Stimulated activated memory B cell treated with anti-CD40 and anti-IgM and Interleukin-4, amounts not matched to agents 10 μg/mL and 1 μg/mL and 100 μg/mL, for 72 hours (primary cell): ENCODE data around the gene CSE1L.
"Not testable (repeated sequence)": the region's sequence is repeated elsewhere in the genome, so short reads cannot be mapped to it uniquely, and the experiment has no call there.

Source experiments
- ATAC-seq: fragments of 150-1000 bp; cut with Tn5 transposase; 2 replicates; pipeline ENCODE4 v1.10.0; 2021
- H3K27ac Mint-ChIP-seq: one replicate; pipeline ENCODE4 v1.8.0; 2022; ENCODE audit warnings: mild to moderate bottlenecking, mixed read lengths
- H3K27me3 Mint-ChIP-seq: one replicate; pipeline ENCODE4 v1.8.0; 2022; ENCODE audit warnings: mixed read lengths
- H3K36me3 Mint-ChIP-seq: one replicate; pipeline ENCODE4 v1.8.0; 2022; ENCODE audit warnings: mixed read lengths
- H3K4me1 Mint-ChIP-seq: one replicate; pipeline ENCODE4 v1.8.0; 2022; ENCODE audit warnings: mixed read lengths
- H3K4me3 Mint-ChIP-seq: one replicate; pipeline ENCODE4 v1.8.0; 2022; ENCODE audit warnings: mild to moderate bottlenecking, moderate library complexity, mixed read lengths
- H3K9me3 Mint-ChIP-seq: one replicate; pipeline ENCODE4 v1.8.0; 2022; ENCODE audit warnings: mixed read lengths

Gene CSE1L

DNA sequence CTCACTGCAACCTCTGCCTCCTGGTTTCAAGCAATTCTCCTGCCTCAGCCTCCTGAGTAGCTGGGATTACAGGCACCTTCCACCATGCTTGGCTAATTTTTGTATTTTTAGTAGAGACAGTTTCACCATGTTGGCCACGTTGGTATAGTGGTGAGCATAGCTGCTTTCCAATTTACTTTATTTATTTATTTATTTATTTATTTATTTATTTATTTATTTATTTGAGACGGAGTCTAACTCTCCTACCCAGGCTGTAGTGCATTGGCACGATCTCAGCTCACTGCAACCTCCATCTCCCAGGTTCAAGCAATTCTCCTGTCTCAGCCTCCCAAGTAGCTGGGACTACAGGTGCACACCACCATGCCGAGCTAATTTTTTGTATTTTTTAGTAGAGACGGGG lies 54.2 kb downstream of the CSE1L start:
- not testable (repeated sequence) for ATAC-seq, H3K27me3 Mint-ChIP-seq, H3K9me3 Mint-ChIP-seq, H3K4me3 Mint-ChIP-seq
- peak overlapping the region; percentile 79 for H3K27ac Mint-ChIP-seq
- H3K4me1 Mint-ChIP-seq = peaks cover 22% of the 10 kb centered on the region
- peaks cover 75% of the 10 kb centered on the region for H3K36me3 Mint-ChIP-seq

DNA sequence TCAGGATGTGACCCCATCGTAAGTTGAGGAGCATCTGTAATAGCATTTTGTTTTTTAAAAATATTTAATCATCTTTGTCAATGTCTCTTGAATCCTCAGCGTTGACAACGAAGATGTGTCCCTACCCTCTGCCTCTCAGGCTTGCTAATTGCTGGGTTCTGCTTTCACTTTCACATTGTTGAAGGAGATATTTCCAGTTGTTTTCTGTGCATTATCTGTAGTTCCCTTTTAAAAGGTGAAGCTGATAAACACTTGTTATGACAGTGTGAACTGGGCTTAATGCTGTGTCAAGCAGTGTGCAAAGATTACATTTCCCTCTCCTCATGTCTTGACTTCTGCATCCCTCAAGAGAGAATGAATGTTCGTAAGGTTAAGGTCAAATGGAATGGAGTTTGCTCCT lies 54.9 kb downstream of the CSE1L start:
- Mint-ChIP-seq H3K4me3 (no peak overlapping the region), H3K27me3 (no peaks in the 10 kb centered on the region), H3K27ac (peak overlapping the region; percentile 79), H3K9me3 (no peaks in the 10 kb centered on the region), H3K4me1 (peaks cover 22% of the 10 kb centered on the region), H3K36me3 (peaks cover 75% of the 10 kb centered on the region)
- peak; percentile 75 for ATAC-seq

DNA sequence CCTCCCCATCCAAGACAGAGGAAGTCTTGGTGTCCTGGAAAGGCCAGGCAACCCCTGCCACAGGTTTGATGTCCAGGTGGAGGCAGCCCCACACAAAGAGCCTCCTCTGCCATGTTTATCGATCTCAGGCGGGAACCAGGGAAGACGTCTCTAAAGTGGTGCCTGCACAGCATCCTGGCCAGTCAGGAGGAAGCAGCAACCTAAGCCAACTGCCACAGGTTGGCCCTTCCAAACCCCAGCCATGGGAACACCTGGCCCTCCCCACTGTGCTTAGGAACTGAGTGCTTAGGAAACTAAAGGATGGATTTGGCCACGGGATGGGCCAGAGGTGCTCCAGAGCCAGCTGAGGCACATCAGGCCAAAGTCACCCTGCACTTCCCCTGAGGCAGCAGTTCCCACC lies 56.9 kb downstream of the CSE1L start:
- Mint-ChIP-seq H3K9me3 (no peaks in the 10 kb centered on the region), H3K4me1 (peaks cover 22% of the 10 kb centered on the region), H3K27me3 (no peaks in the 10 kb centered on the region), H3K4me3 (no peak overlapping the region), H3K36me3 (peaks cover 58% of the 10 kb centered on the region), H3K27ac (no peak overlapping the region)
- no peak for ATAC-seq

DNA sequence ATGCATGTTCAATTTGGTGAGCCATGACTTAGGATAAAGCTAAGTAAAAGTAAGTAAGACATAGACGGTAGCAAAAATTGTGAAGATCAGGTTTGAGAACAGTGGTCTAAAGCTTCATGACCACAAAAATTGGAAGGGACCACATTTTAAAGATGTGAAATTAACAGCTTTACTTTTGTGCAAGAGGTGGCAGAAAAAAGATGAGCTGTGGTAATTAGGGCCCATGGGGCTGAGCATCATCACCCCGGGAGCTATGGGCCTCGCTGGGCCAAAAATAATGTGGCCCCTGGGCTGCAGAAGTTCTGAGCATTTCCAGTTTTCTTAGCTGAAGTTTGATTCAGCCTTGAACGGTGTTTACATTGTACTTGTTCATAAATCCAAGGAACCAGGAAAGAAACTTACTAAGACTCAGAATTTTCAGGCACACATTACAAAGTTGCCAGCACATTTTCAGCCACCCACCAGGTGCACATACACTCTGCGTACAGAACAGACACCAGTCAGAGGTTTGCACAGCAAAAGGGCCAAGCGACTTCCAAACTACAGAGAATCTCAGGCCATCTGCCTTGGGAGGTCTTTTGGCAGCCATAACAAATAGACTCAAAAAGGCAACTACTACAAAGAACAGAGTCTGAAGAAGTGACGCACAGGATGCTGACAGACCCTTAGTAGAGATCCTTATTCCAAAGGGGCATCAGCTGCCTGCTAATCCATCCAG lies 57.7 kb downstream of the CSE1L start:
- ATAC-seq = no peak
- peaks cover 56% of the 10 kb centered on the region for H3K36me3 Mint-ChIP-seq

DNA sequence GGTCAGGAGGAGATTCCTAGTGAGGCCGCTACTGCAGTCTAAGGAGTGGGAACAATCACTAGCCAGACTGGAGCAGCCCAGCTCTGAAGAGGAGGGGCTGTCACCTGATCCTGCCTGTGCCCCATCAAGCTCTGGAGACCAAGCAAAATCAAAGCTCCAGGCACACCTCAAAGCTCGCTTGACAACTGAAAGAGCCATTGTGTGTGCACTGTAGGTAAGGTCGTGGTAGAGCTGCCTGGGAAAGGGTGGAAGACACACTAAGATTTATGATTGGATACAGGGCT lies 58.2 kb downstream of the CSE1L start:
- Mint-ChIP-seq H3K27me3 (no peaks in the 10 kb centered on the region), H3K4me1 (peaks cover 13% of the 10 kb centered on the region), H3K27ac (no peak overlapping the region), H3K9me3 (no peaks in the 10 kb centered on the region), H3K36me3 (peaks cover 53% of the 10 kb centered on the region), H3K4me3 (no peak overlapping the region)
- ATAC-seq = no peak

More for the DNA sequence above, 57.7 kb downstream of the CSE1L start:
- no peaks in the 10 kb centered on the region for H3K9me3 Mint-ChIP-seq
- peaks cover 16% of the 10 kb centered on the region for H3K4me1 Mint-ChIP-seq
- no peaks in the 10 kb centered on the region for H3K27me3 Mint-ChIP-seq
- no peak overlapping the region for H3K4me3 Mint-ChIP-seq
- H3K27ac Mint-ChIP-seq = no peak overlapping the region

DNA sequence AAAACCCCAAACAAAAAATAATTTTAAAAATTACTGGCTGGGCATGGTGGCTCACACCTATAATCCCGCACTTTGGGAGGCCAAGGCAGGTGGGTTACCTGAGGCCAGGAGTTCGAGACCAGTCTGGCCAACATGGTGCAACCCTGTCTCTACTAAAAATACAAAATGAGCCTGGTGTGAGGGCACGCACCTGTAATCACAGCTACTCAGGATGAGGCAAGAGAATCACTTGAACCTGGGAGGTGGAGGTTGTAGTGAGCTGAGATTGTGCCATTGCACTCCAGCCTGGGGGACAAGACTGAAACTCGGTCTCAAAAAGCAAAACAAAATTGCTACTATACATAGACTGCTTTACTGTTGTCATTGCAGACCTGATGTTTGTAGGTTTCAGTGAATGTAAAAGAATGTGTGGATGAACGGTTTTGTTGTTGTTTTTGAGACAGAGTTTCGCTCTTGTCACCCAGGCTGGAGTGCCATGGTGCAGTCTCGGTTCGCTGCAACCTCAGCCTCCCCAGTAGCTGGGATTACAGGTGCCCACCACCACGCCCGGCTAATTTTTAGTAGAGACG lies 59.0 kb downstream of the CSE1L start:
- H3K27ac Mint-ChIP-seq, H3K27me3 Mint-ChIP-seq, H3K4me3 Mint-ChIP-seq, H3K9me3 Mint-ChIP-seq, ATAC-seq: not testable (repeated sequence)
- Mint-ChIP-seq H3K4me1 (peaks cover 13% of the 10 kb centered on the region), H3K36me3 (peaks cover 57% of the 10 kb centered on the region)

DNA sequence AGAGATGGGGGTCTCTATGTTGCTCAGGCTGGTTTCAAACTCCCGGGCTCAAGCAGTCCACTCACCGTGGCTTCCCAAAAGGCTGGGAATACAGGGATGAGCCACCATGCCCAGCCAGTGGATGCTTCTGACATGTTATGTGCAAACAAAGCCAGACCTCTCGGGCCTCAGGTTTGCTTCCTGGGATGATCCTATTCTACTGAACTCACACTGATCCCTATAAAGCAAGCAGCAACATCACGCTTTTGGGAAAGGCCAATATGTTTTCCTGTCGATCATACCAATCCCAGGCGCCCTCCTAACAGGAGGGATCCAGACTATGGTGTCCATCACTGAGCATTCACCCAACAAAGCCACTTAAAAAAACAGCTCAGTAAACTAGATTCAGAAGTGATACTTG lies 60.2 kb downstream of the CSE1L start:
- Mint-ChIP-seq H3K4me1 (peaks cover 3% of the 10 kb centered on the region), H3K9me3 (no peaks in the 10 kb centered on the region), H3K27me3 (no peaks in the 10 kb centered on the region), H3K4me3 (no peak overlapping the region), H3K36me3 (peaks cover 64% of the 10 kb centered on the region), H3K27ac (no peak overlapping the region)
- ATAC-seq = no peak

DNA sequence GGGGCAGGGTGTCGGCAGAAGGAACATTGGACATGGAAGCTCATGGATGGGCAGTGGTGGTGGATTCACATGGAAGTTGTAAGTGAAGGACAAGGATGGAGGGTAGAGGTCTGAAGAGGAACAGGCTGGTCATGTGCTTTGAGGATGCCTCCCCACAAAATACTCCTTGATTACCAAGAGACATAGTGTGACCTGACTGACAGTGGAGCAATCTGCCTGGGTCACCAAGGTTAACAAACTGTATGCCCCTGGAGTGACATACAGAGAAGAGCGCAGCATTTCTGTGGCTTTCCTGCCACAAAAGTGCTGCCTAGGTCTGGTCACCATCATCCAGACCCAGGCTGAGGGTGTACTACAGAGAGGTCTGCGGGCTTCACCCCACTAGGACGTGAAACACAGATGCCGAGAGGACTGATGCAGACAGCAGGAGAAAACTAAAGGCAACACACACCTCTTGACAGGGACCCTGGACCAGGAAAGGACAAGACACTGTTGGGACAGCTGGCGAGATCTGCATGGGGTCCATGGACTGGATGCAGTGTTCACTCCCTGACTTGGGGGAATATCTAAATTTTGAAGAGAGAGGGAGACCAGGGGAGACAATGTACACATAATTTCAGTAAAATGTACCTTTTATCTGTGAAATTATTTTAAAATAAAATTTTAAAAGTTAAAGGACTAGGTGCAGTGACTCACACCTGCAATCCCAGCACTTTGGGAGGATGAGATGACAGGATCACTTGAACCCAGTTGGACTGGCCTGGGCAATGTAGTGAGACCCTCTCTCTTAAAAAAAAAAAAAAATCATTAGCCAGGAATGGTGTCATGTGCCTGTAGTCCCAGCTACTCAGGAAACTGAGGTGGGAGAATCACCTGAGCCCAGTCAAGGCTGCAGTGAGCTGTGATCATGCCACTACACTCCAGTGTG lies 64.9 kb downstream of the CSE1L start:
- ATAC-seq = no peak
- Mint-ChIP-seq H3K4me3 (no peak overlapping the region), H3K9me3 (no peaks in the 10 kb centered on the region), H3K36me3 (peaks cover 50% of the 10 kb centered on the region), H3K27me3 (no peaks in the 10 kb centered on the region), H3K27ac (peak overlapping the region; percentile 36), H3K4me1 (no peaks in the 10 kb centered on the region)

DNA sequence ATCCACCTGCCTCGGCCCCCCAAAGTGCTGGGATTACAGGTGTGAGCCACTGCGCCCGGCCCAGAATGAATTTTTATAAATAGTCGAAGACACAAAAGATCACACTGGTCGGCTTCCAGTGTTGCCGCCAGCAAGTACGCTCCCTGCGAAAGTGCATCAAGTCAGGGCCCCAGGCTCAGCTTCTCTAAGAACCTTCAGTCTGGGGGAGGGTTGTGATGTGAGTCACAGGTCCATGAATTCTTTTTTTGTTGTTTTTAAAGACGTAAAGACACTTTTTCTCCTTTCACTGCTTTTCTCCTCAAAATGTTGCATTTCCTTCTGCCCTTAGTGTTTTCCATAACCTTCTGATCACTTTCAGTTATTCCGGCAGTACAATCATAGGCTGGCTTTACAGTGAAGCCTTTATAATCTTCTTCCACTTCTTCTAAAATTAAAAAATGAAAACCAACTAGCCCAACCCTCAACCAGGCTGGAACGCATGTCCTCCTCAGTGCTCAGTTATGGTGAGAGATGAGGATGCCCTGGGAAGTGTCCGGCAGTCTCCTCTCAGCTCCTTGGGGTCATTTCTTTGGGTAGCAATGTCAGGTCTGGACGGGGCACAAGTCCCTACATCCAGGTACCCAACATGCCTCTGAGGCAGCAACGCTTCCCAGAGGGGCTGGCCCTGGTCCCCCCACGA lies 66.6 kb downstream of the CSE1L start:
- no peak for ATAC-seq
- H3K36me3 Mint-ChIP-seq = peaks cover 62% of the 10 kb centered on the region
- no peak overlapping the region for H3K27ac Mint-ChIP-seq
- H3K27me3 Mint-ChIP-seq = no peaks in the 10 kb centered on the region
- no peaks in the 10 kb centered on the region for H3K9me3 Mint-ChIP-seq
- no peaks in the 10 kb centered on the region for H3K4me1 Mint-ChIP-seq
- H3K4me3 Mint-ChIP-seq = no peak overlapping the region

DNA sequence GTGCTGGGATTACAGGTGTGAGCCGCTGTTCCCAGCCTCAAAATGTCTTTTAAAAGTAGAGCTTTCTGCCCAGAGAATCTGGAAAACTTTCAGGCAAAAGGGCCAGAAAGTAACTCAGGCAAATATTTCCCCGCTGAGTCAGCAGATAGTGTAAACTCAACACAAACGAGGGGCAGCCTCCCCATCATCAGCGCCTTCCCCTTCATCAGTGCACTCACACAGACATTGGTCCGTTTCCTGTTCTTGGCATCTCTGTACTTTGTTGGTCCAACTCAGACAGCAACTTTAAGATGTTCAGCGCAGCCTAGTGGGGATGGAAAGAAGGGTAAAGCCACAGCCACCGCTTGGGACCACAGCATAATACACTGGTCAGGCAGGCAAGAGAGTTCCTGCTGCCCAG lies 69.5 kb downstream of the CSE1L start:
- Mint-ChIP-seq H3K27ac (no peak overlapping the region), H3K36me3 (peaks cover 71% of the 10 kb centered on the region), H3K4me3 (no peak overlapping the region), H3K27me3 (no peaks in the 10 kb centered on the region), H3K9me3 (no peaks in the 10 kb centered on the region), H3K4me1 (no peaks in the 10 kb centered on the region)
- no peak for ATAC-seq

DNA sequence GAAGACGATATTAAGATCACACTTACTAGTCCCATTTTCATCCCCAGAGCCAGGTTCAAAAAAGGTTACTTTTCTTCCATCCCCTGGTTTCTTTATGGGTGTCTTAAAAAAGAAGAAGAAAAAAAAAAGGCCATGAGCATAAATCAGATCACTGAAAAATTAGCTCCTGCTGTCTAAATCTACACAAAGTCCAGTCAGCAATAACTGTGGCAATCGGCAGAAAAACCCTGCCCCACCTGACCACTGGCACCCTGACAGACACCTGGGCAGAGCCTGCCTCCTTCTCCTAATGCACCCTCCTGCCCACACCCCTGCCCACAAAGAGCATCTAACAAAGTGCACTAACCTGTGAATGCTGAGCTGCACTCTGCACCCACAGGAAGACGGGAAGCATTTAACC lies 72.2 kb downstream of the CSE1L start:
- H3K27ac Mint-ChIP-seq = no peak overlapping the region

DNA sequence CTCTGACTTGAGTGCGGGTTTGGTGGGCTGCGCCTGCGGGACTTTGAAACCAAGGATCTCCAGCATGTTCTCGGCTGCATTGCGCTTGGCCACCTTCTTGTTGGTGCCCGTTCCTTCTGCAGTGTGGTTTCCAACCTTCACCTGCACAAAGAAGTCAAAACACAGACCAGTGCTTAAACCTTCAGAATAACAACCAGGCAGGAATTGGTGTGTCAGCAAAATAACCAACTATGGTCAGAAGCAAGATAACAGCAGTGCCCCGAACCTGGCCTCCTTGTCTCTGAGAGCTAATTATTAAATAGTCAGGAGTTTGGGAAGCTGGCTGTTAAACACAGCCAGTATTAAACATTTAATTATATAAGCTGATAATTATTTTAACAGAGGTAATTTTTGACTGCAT lies 73.9 kb downstream of the CSE1L start:
- Mint-ChIP-seq H3K9me3 (no peaks in the 10 kb centered on the region), H3K4me3 (no peak overlapping the region), H3K27ac (no peak overlapping the region), H3K27me3 (no peaks in the 10 kb centered on the region), H3K36me3 (peaks cover 80% of the 10 kb centered on the region), H3K4me1 (no peaks in the 10 kb centered on the region)
- no peak for ATAC-seq

More for the DNA sequence above, 72.2 kb downstream of the CSE1L start:
- H3K36me3 Mint-ChIP-seq = peaks cover 79% of the 10 kb centered on the region
- H3K9me3 Mint-ChIP-seq = no peaks in the 10 kb centered on the region
- H3K27me3 Mint-ChIP-seq = no peaks in the 10 kb centered on the region
- no peak for ATAC-seq
- no peaks in the 10 kb centered on the region for H3K4me1 Mint-ChIP-seq
- H3K4me3 Mint-ChIP-seq = no peak overlapping the region

DNA sequence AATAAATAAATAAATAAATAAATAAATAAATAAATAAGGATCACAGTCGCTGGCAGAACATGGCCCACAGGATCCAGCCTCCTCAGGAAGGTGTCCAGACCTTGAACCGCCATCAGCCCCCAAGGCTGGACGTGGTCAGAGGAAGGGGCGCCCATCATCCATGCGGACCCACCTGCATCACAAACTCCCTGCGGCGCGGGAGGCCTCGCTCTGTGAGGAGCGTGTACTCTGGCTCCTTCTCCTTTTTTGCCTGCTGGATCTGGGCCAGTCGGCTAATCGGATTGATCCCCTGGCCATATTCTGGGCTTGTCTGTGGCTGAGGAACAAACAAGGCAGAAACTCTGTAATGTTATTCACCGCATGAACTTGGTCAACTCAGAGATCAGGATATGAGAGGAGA lies 76.8 kb downstream of the CSE1L start:
- ATAC-seq = no peak
- Mint-ChIP-seq H3K4me3 (no peak overlapping the region), H3K27me3 (no peaks in the 10 kb centered on the region), H3K4me1 (no peaks in the 10 kb centered on the region), H3K36me3 (peaks cover 79% of the 10 kb centered on the region), H3K9me3 (no peaks in the 10 kb centered on the region), H3K27ac (no peak overlapping the region)

DNA sequence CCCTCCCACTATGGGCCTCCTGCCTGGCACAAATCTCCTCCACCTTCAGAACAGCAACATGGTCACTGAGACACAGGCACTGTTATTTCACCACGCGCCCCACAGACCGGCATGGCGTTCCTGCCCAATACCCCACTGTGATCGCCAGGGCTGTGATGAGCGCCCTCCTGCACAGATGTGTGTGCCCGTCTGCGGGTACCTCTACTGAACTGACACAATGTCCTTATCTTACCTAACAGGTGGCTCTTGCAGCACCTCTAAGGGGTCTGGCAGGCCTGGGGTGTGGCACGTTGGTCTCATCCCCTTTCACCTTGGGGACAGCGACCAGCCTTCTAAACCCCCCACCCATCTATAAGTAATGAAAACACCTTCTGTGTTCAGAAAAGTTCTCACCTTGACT lies 77.9 kb downstream of the CSE1L start:
- peaks cover 68% of the 10 kb centered on the region for H3K36me3 Mint-ChIP-seq
- H3K27me3 Mint-ChIP-seq = no peaks in the 10 kb centered on the region
- no peak overlapping the region for H3K4me3 Mint-ChIP-seq
- no peak overlapping the region for H3K27ac Mint-ChIP-seq
- H3K4me1 Mint-ChIP-seq = no peaks in the 10 kb centered on the region
- H3K9me3 Mint-ChIP-seq = no peaks in the 10 kb centered on the region
- ATAC-seq = no peak

DNA sequence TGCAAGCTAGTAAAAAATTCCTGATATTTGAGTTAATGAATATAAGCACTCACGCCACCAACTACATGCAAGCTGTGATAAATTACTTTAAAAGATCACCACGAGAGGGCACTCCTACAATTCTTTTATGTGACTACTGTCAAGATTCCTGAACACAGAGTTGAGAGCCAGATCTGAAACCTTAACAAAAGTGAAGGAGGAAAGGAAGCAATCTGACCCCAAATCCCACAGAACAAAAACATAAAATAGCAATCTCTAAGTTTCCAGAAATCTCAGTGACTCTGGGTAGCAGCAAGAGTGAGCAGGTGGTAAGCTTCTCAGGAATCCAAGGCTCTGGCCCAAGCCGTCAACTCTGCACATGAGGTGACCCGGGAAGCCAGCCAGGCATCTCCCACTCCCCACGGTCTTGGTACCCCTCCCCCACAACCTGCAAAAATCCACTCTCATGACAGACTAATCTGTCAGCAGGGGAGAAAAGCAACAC lies 86.9 kb downstream of the CSE1L start:
- no peak overlapping the region for H3K4me3 Mint-ChIP-seq
- peaks cover 43% of the 10 kb centered on the region for H3K36me3 Mint-ChIP-seq
- H3K9me3 Mint-ChIP-seq = no peaks in the 10 kb centered on the region
- no peak for ATAC-seq
- peak overlapping the region; percentile 3 for H3K27ac Mint-ChIP-seq
- no peaks in the 10 kb centered on the region for H3K27me3 Mint-ChIP-seq
- peaks cover 6% of the 10 kb centered on the region for H3K4me1 Mint-ChIP-seq
